Measurements from ENCODE around the gene GLIPR1L2.
"Not testable (repeated sequence)": the region's sequence is repeated elsewhere in the genome, so short reads cannot be mapped to it uniquely, and the experiment has no call there.

The GLIPR1L2 gene

DNA sequence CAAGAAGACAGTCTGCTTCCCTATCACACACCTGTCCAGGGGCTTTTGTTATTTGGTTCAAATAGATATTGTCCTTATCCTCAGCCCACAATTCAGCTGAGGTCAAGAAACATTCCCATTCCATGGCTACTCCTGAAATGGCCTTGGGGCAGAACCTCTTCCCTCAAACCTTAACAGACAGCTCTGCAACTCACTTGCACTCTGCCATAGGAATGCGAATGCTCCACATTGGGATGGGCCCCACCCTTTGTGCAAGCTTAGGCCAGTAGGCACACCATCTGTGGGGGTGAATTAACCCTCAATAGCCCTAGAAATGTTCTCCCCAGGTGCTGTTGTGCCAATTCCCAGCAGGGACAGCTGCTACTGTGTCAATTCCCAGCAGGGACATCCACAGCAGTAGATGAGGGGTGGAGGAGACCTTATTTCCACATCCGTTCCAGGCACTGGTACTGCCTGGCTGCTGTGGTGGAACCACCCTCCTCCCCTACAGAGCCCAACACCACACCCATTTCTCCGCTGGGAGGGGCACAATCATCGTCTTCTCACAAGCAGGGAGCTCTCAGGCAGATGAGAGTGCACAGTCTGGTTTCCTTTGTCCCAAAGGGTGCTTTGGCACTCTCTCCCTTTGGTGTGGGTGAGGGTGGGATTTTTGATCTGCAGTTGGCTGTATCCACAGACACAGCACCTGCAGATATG, 47.3 kb downstream of the GLIPR1L2 start:
- no peak for DNase-seq

DNA sequence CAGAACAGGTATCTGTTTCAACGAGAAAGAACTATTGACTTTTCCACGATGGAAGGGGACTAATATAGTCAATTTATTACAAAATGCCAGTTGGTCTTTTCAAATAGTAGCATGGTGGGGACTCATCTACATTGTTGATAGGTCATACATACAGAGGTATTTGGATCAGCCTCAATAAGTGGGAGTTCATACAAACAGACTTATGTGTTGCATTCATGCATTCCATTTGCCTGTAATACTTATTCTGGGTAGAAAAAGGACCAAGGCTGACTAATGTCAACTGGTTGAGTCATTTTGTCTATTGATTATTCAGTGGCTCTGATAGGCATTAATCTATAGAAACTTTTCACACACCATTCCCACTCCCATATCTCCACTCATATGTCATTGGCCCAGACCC, 48.2 kb downstream of the GLIPR1L2 start:
- no peak for DNase-seq

DNA sequence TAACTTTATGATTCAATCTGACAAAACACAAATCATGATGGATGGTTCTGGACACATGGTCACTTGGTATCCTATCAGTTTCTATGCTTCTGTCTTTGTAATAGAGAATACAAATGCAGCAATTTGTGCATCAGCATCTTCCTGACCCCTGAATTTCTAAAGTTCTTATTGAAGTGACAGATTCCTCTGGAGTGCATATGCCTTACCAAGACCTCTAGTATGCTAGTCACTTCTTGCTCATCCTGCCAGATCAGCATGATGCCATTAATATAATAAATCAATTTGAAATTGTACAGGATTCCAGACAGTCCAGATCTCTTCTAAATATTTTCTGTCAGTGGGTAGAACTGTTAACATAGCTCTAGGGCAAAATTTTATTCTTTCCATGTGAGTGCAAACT, 49.0 kb downstream of the GLIPR1L2 start:
- no peak for DNase-seq

DNA sequence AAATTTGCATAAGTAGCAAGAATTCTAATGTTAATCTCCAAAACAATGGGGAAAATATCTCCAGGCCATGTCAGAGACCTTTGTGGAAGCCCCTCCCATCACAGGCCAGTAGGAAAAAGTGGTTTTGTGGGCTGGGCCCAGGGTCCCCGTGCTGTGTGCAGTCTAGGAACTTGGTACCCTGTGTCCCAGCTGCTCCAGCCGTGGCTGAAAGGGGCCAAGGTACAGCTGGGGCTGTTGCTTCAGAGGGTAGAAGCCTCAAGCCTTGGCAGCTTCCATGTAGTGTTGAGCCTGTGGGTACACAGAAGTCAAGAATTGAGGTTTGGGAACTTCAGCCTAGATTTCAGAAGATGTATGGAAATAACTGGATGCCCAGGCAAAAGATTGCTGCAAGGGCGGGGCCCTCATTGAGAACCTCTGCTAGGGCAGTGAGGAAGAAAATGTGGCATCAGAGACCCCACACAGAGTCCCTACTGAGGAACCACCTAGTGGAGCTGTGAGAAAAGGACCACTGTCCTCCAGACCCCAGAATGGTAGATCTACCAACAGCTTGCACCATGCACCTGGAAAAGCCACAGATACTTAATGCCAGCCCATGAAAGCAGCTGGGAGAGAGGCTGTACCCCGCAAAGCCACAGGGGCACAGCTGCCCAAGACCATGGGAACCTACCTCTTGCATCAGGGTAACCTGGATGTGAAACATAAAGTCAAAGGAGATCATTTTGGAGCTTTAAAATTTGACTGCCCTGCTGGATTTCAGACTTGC, 51.0 kb downstream of the GLIPR1L2 start:
- not testable (repeated sequence) for DNase-seq

DNA sequence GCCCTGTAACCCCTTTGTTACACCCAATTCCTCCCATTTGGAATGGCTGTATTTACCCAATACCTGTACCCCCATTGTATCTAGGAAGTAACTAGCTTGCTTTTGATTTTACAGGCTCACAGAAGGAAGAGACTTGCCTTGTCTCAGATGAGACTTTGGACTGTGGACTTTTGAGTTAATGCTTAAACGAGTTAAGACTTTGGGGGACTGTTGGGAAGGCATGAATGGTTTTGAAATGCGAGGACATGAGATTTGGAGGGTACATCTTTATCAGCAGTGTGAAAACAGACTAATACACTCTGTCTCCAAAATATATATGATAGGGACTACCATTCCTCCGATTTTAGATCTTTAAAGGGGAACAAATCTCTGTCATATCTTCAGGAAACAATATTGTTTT, 51.6 kb downstream of the GLIPR1L2 start:
- not testable (repeated sequence) for DNase-seq

DNA sequence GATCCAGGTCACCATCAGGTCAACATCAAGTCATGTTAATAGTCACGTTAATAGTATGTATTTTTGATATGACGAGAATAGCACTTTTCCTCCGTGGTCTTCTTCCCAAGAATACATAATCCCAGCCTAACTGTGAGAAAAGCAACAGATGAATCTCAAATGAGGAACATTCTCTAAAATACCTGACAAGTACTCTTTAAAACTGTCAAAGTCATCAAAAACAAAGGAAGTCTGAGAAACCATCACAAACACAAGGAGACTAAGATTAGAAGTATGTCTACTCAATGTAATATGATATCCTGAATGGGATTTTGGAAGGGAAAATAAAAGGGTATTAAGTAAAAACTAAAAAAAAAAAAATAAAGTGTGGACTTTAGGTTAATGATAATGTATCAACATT, 52.8 kb downstream of the GLIPR1L2 start:
- no peak for DNase-seq

DNA sequence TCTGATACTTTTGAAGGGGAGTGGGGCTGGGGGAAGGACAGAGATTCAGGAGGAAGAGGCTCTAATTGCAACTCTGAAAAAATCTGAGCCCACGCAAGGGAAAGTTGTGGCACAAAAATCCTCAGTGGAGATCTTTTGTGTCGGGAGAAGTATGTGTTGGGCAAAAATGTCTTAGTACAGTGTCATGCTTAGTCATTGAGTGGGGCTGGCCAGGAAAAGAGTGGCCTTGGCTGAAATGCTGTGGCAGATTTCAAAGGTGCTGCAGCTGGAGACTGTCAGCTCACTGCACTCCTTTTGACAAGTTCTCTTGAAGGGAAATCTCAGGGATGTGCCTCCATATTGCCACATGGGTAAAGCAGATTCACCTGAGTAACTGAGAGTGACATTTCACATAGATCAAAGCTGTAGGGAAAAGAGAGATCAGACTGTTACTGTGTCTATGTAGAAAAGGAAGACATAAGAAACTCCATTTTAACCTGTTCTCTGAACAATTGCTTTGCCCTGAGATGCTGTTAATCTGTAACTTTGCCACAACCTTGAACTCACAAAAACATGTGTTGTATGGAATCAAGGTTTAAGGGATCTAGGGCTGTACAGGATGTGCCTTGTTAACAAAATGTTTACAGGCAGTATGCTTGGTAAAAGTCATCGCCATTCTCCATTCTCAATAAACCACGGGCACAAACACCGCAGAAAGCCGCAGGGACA, 53.7 kb downstream of the GLIPR1L2 start:
- DNase-seq, result no peak

DNA sequence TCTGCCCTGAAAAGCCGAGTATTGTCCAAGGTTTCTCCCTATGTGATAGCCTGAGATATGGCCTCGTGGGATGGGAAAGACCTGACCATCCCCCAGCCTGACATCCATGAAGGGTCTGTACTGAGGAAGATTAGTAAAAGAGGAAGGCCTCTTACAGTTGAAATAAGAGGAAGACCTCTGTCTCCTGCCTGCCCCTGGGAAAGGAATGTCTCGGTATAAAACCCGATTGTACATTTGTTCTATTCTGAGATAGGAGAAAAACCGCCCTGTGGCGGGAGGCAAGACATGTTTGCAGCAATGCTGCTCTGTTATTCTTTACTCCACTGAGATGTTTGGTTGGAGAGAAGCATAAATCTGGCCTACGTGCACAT, 54.2 kb downstream of the GLIPR1L2 start:
- not testable (repeated sequence) for DNase-seq

DNA sequence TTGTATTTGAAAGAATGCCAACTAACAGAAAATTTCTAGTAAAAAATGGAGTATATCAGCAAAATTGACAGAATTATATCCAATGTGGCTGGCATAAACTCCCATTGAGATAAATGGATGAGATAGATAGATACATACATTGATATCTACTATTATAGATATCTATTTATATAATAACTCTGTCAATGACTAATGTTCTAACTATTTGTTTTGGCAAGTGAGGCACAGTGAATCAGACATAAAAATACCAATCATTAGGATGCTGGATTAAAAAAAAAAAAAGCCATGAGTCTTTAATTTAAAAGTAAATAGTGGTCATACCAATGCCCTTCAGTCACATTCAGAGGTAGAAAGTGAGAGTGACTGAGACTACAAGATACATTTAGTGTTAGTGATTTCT, 56.0 kb downstream of the GLIPR1L2 start:
- no peak for DNase-seq

DNA sequence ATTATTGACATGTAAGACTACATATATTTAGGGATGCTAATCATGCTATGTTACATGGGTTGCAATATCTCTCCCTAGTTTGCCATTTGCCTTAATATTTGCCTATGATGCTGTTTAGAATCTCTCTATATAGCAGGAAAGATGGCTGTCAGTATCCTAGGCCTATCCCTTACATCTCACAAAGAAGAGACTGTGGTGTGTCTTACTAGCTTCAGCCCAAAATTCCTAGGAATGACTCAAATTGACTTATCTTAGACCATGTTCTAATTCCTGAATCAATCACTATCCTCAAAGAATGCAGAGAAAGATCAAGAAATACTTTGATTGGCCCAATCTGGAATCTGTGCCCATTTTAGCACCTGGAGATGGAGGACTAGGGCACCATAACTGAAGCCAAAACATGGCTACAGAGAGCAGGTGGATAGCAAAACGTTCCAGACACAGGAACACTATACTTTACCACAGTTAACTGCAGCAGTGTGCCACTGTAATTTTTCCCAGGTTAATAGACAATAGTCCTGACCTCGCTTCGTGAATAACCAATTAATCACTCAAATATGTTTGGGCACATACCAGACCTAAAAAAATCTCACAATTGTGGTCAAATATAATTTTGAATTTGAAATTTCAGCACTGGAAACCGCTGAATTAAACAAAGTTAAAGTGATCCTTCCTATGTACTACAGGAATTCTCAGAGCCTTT, 57.0 kb downstream of the GLIPR1L2 start:
- no peak for DNase-seq

DNA sequence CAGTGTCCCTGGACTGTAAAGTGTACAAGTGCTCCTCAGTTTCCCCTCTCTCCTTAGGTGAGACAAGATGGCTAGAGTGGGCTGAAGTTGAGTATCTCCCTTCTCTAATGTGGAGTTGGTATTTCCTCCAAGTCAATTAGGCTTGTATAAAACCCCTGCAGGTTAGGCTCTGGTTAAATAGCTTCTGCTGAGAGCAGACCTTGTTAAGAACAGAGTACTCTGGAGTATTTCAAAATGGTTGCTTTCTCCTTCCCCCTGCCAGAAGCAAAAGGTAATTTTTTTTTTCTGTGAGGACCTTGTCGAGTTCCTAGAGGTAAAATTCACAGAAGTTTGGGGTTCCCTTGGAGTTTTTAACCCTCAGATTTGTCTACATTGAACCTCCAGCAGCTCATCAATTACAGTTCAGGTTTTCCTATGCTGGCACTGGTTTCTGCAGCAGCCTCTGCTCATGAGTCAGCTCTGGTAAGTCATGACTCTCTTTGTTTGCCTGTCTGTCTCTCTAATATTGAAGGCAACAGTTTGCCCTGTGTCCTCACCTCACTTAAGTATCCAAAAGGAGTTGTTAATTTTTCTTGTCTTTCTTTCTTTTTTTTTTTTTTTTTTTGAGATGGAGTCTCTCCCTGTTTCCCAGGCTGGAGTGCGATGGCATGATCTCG, 61.9 kb downstream of the GLIPR1L2 start:
- no peak for DNase-seq

DNA sequence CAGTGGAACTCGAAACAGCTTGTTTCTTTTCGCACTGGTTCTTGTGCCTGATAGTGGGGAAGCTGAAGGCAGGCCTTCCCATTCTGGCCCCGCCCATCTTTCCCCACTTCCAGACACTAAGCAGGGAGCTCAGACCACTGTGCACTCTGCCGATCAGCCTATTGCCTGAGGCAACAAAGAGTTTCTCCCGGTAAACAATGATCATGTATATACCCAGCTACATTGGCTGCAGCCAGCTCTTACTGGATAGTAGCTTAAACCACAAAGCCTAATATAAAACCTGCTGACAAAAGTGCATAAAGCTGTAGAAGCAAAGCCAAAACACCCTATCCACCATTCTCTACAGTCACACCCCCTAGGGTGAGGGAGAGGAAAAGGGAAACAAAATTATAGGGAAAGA, 65.0 kb downstream of the GLIPR1L2 start:
- no peak for DNase-seq

DNA sequence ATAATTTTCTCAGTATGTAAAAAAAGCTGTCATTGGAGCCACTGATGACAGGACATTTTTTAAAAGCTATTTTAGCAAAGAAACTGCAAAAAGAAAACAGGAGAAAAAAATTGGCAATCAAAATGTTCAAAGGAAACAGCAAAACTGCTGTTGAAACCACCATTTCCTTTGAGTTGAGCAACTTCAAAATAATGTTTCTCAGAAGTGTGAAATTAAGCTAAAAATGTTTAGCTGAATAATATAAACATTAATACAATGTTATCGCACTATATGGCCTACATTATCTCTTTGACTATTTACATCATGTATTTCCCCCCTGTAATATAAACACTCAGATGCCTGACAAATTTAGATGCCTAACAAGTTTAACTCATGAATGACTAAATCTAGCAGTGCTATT, 66.3 kb downstream of the GLIPR1L2 start:
- no peak for DNase-seq

DNA sequence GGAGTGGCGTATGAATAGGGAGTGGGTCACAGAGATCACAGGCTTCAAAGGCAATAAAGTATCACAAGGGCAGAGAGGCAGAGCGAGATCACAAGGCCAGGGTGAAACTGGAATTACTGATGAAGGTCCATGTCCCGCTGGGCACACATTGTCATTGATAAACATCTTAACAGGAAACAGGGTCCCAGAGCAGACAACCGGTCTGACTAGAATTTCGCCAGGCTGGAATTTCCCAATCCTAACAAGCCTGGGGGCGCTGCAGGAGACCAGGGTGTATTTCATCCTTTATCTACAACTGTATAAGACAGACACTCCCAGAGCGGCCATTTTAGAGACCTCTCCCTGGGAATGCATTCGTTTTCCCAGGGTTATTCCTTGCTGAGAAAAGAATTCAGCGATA, 67.0 kb downstream of the GLIPR1L2 start:
- DNase-seq, result not testable (repeated sequence)

DNA sequence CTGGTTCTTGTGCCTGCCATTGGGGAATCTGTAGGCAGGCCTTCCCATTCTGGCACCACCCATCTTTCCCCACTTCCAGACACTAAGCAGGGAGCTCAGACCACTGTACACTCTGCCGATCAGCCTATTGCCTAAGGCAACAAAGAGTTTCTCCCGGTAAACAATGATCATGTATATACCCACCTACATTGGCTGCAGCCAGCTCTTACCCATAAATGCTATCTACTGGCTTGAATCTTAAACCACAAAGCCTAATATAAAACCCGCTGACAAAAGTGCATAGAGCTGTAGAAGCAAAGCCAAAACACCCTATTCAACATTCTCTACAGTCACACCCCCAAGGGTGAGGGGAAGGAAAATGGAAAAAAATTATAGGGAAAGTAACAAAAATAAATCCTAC, 68.9 kb downstream of the GLIPR1L2 start:
- DNase-seq, result no peak

DNA sequence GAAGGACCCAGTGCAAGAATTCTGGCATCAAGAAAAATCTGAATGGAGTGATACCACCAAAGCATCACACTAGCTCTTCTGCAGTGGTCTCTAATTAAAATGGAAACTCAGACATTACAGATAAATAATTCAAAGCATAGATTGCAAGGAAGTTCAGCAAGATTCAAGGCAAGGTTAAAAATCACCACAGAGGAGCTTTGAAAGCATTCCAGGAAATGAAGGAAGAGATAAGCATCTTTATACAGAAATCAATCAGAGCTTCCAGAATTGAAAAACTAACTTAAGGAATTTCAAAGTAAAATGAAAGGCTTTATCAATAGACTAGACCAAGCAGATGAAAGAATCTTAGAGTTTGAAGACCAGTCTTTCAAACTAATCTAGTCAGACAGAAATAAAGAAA, 69.3 kb downstream of the GLIPR1L2 start:
- DNase-seq, result no peak

DNA sequence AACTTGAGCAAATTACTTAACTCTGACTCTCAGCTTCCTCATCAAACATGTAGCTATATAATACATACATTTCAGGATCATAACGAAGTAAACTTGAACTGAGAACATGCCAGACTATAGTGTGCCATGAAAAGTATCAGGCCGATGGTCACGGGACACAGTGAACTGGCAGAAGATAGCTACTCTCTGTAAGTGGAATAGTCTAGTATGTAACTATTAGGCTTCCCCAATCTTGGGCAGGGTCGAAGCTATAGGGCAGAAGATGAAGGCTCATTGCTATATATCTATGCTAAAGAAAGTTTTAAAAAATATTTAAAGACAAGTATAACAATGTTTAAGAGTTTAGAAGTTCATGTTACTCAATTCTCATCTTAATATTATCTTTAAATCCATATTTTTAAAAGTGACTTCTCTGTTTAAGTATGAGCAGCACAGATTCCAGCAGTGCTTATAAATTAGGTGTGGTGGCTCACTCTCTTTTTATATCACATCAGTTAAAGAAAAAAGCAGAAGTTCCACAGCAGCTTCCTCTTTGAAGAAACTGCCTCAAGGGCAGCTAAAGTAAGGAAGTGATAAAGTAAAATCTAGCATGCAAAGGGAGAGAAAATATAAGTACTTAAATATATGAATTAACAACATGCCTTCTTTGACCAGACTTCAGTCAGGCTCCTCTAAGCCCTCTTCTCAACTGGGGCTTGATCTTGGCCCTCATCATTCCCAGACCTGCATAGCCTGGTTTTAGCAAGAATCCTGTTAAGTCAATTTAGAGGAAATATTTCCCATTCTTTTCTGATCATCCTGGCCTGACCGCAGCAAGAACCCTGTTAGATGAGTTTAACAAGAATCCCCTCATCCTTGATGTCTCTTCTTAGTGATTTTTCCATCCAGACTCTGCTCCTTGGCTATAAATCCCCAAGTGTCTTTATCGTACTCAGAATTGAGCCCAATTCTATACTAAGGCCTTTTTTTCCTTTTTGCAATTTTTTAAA, 81.3 kb downstream of the GLIPR1L2 start:
- DNase-seq, result no peak

DNA sequence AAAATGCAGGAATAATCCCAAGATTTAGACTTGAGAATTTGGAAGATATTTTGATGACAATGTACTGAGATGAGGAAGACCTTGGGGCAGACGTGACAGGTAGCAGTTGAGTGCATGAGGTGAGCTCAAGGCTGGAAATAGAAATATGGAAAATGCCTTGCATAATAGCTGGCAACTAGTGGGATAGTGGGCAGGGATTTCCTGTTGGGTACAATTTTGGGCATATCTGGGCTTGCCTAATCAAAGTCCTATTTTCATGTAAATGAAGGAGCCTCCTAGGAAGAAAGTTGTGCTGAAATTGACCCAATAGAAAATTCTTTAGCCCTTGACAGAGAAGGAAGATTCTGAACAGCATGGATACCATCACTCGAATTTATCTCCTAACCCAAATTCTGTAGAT, 83.2 kb downstream of the GLIPR1L2 start:
- no peak for DNase-seq

DNA sequence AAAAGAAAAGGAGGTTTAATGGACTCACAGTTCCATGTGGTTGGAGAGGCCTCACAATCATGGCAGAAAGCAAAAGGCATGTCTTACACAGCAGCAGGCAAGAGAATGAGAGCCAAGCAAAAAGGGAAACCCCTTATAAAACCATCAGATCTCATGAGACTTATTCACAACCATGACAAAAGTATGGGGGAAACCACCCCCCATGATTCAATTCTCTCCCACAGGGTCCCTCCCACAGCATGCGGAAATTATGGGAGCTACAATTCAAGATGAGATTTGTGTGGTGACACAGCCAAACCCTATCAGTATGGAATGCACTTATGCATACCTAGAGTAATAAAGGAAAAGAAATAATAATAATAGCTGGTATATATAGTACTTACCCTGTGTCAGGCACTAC, 85.2 kb downstream of the GLIPR1L2 start:
- DNase-seq, result no peak

DNA sequence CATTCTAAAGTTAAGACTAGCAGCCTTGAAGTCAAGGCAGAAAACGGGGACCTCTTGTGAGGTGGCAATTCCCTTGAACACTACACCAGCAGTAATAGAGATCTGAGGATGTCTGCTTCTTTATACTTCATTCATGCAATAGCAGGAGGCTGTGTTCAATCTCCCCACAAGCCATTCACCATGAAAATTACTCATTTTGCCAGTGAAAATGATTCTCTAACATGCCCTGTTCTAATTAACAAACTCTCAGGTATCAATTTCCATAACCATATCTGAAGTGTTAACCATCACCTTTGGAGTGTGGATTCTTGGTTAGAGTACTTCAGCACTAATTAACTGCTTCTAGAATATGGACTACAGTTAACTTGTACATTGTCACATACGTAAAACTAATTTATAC, 86.2 kb downstream of the GLIPR1L2 start:
- DNase-seq, result no peak

DNA sequence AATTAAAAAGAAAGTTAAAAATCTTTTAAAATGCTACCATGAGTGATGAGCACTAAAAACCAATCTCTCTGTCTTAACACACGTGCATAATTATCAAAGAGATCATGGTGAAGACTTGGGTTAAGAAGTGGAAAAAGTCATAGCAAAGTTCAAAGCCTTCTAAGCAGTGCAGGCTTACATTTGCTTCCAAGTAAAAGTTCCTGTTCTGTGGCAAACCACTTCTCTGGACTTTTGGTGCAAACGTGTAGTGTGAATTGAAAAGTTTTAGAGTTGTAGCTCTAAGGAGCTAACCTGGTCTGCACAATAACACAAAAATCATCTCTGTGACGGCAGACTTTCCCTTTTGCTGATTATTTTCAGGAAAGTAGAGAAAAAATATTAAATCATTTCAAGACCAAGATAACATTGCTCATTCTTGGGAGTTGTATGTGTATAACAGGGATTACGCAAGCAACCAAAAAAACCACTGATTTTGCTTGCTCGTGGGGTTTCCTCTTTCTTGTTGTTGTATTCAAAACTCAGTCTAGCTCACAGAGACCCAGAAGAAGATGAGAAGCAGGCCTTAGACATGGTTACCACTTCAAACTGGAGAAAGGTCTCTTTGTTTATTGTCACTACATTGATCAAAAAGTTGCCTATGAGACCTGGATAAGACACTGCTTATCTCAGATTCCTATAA, 87.4 kb downstream of the GLIPR1L2 start:
- no peak for DNase-seq
